SK-N-SH (cell line): ENCODE data around the gene MLC1. TPM values are rescaled to one million over a fixed set of nuclear protein-coding genes. Genes with fewer than 3 reads are reported as not detected.
"Not testable (repeated sequence)": the region's sequence is repeated elsewhere in the genome, so short reads cannot be mapped to it uniquely, and the experiment has no call there.

Source experiments
- CTCF ChIA-PET: fragments of 300-600, 350-600 bp; formaldehyde crosslinking; extraction: SDS; loops from one replicate; lab custom pipeline; 2021; lab: Yijun Ruan, JAX
- POLR2A ChIA-PET: fragments of 350-600 bp; sonication (Branson Sonifier 250); formaldehyde crosslinking; extraction: SDS; loops from one replicate; lab custom pipeline; 2020; ENCODE audit warnings: antibody characterized with exemption, inconsistent platforms; lab: Yijun Ruan, JAX
- DNase-seq: peaks from one replicate; pipeline ENCODE4 v3.0.0; 2012
- H2AFZ ChIP-seq: fragments of 200-600 bp; sonication (generic); 2 replicates; pipeline ENCODE4 v1.8.1; 2016; ENCODE audit warnings: antibody characterized with exemption, mild to moderate bottlenecking, low read depth
- H3F3A ChIP-seq: fragments of 200-600 bp; sonication (generic); replicated peaks from 2 replicates; pipeline ENCODE3; 2016; ENCODE audit warnings: antibody characterized with exemption, mild to moderate bottlenecking; ENCODE audit not compliant: insufficient read depth
- H3K27ac ChIP-seq, 2 experiments: fragments of 200-500 bp in 1 of 2; fragments of 200-600 bp in 1 of 2; sonication (Bioruptor generic) in 1 of 2; sonication (generic), shearing (Covaris generic) in 1 of 2; 2 replicates each; pipeline versions ENCODE4 v1.5.1 to v1.6.1; 2014 to 2016; ENCODE audit warnings: low read depth in 2 of 2, inconsistent platforms in 1 of 2, low read length in 1 of 2, mild to moderate bottlenecking in 1 of 2, mixed read lengths in 1 of 2
- H3K27me3 ChIP-seq: fragments of 200-600 bp; sonication (generic), shearing (Covaris generic); 2 replicates; pipeline ENCODE4 v1.6.1; 2016; ENCODE audit warnings: mixed run types; ENCODE audit not compliant: insufficient read depth
- H3K36me3 ChIP-seq, 2 experiments: fragments of 200-500 bp in 1 of 2; fragments of 200-600 bp in 1 of 2; sonication (Bioruptor generic) in 1 of 2; sonication (generic) in 1 of 2; replicated peaks in 1 of 2; 2 replicates each; pipeline versions ENCODE3 to v1.5.1; 2014 to 2016; ENCODE audit warnings: low read length in 1 of 2, mild to moderate bottlenecking in 1 of 2; ENCODE audit not compliant: insufficient read depth in 2 of 2, control insufficient read depth in 1 of 2
- H3K4me1 ChIP-seq, 2 experiments: fragments of 200-500 bp in 1 of 2; fragments of 200-600 bp in 1 of 2; sonication (Bioruptor generic) in 1 of 2; sonication (generic), shearing (Covaris generic) in 1 of 2; 2 replicates each; pipeline versions ENCODE4 v1.5.1 to v1.6.1; 2014 to 2016; ENCODE audit warnings: low read depth in 1 of 2, low read length in 1 of 2, mixed run types in 1 of 2; ENCODE audit not compliant: insufficient read depth in 2 of 2, control insufficient read depth in 1 of 2
- H3K4me2 ChIP-seq: fragments of 200-600 bp; sonication (generic), shearing (Covaris generic); 2 replicates; pipeline ENCODE4 v1.6.1; 2017; ENCODE audit warnings: mixed run types
- H3K4me3 ChIP-seq, 2 experiments: fragments of 200-500 bp in 1 of 2; fragments of 200-600 bp in 1 of 2; sonication (Bioruptor generic) in 1 of 2; sonication (generic), shearing (Covaris generic) in 1 of 2; 2 replicates each; pipeline versions ENCODE4 v1.5.1 to v1.8.1; 2014 to 2016; ENCODE audit warnings: low read depth in 2 of 2, inconsistent platforms in 1 of 2, low read length in 1 of 2, mild to moderate bottlenecking in 1 of 2, mixed read lengths in 1 of 2, moderate library complexity in 1 of 2
- H3K79me2 ChIP-seq: fragments of 200-600 bp; sonication (generic); 2 replicates; pipeline ENCODE4 v1.8.1; 2017; ENCODE audit warnings: mild to moderate bottlenecking; ENCODE audit not compliant: insufficient read depth
- H3K9ac ChIP-seq: fragments of 200-600 bp; sonication (generic); 2 replicates; pipeline ENCODE4 v1.6.1; 2017; ENCODE audit warnings: mixed run types
- H3K9me2 ChIP-seq: fragments of 200-600 bp; sonication (generic); 2 replicates; pipeline ENCODE4 v1.6.1; 2017; ENCODE audit warnings: mixed run types
- H3K9me3 ChIP-seq: fragments of 200-600 bp; sonication (generic); 2 replicates; pipeline ENCODE4 v1.6.1; 2017; ENCODE audit warnings: mixed run types, mild to moderate bottlenecking, moderate library complexity
- H4K20me1 ChIP-seq: fragments of 200-600 bp; sonication (generic); 2 replicates; pipeline ENCODE4 v1.6.1; 2017; ENCODE audit warnings: mild to moderate bottlenecking, mixed run types; ENCODE audit not compliant: insufficient read depth
- FOXJ3 ChIP-seq: sonication (generic); formaldehyde crosslinking; IDR thresholded peaks from 2 replicates; pipeline ENCODE4 v1.5.1; 2020; ENCODE audit warnings: mild to moderate bottlenecking, missing genetic modification reagents
- JUND ChIP-seq: IDR thresholded peaks from 2 replicates; pipeline ENCODE4 v1.4.0; 2012
- NFIC ChIP-seq: IDR thresholded peaks from 2 replicates; pipeline ENCODE4 v1.4.0; 2012; ENCODE audit warnings: borderline replicate concordance
- NRF1 ChIP-seq: IDR thresholded peaks from 2 replicates; pipeline ENCODE4 v1.6.1; 2012; ENCODE audit warnings: low read depth, mild to moderate bottlenecking, low read length
- RFX5 ChIP-seq: IDR thresholded peaks from 2 replicates; pipeline ENCODE4 v1.6.1; 2012; ENCODE audit warnings: mild to moderate bottlenecking, improper control_type of control experiment, low read length
- SIN3A ChIP-seq: IDR thresholded peaks from 2 replicates; pipeline ENCODE4 v1.6.1; 2012; ENCODE audit warnings: low read depth, mild to moderate bottlenecking, low read length, moderate library complexity, borderline replicate concordance
- TCF12 ChIP-seq: IDR thresholded peaks from 2 replicates; pipeline ENCODE4 v1.4.0; 2012
- WGBS: methylation state at CpG from one replicate; pipeline ENCODE4 v1.1.6; 2017; ENCODE audit warnings: low lambda C conversion rate; 5-methylcytosine and 5-hydroxymethylcytosine counted together
- polyA plus RNA-seq, 3 experiments: library from polyadenylated mRNA; depleted of rRNA; stranded (reverse); fragments of >200 nt; gene quantifications; 2 replicates each; pipeline ENCODE4 v1.2.3, GENCODE V29; 2012
- TF ChIP-seq, protein P1 (sequence below): IDR thresholded peaks from 2 replicates; pipeline ENCODE4; 2012
- TF ChIP-seq, protein P2 (sequence below): IDR thresholded peaks from 2 replicates; pipeline ENCODE4 v1.4.0; 2012; ENCODE audit warnings: low read depth, borderline replicate concordance
- TF ChIP-seq, protein P3 (sequence below): IDR thresholded peaks from 2 replicates; pipeline ENCODE4 v1.6.1; 2012; ENCODE audit warnings: mild to moderate bottlenecking, low read depth, low read length, moderate library complexity

Gene MLC1
- polyA plus RNA-seq, 1 of the 3 experiments (the other 2 are of a cell fraction) = not detected

DNA sequence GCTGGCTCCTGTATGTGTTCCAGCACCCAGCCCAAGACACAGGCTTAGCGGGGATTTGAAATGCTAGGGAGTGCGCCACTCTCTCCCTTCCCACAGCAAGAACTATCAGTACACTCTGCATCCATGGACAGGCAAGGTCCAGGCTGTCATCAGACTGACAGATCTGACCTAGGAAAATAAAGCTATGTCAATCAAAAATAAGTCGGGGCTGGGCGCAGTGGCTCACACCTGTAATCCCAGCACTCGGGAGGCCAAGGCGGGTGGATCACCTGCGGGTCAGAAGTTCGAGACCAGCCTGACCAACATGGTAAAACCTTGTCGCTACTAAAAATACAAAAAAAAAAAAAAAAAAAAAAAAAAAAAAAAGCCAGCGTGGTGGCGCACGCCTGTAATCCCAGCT is 2.9 kb upstream of the MLC1 start:
- WGBS = 82% methylated on average over 12 of the region's 12 CpGs
- no peaks in the 10 kb centered on the region for H3K9me2 ChIP-seq
- no peaks in the 10 kb centered on the region for H3K79me2 ChIP-seq
- H3K27me3 ChIP-seq = no peaks in the 10 kb centered on the region
- H3K27ac ChIP-seq = no peak overlapping the region
- no peak overlapping the region for H3K9ac ChIP-seq
- H3F3A ChIP-seq = no peaks in the 10 kb centered on the region
- no peaks in the 10 kb centered on the region for H4K20me1 ChIP-seq
- H3K4me2 ChIP-seq = no peak overlapping the region
- no peak overlapping the region for H2AFZ ChIP-seq
- H3K4me3 ChIP-seq = no peak overlapping the region
- POLR2A ChIA-PET = no interaction called here
- H3K36me3 ChIP-seq = no peaks in the 10 kb centered on the region
- no peaks in the 10 kb centered on the region; the same call in 1 of the 2 replicates for H3K9me3 ChIP-seq
- peaks cover 0 to 19% of the 10 kb centered on the region in 2 experiments; a peak in 1 of 4 replicates for H3K4me1 ChIP-seq
- CTCF ChIA-PET = interaction anchor here (1.8 kb wide), 1 partner anchor 17 kb away, joined by 4 read pairs; no protein-coding TSS in a partner anchor
- TF ChIP-seq NRF1 = no peak
- TF ChIP-seq NFIC = no peak
- TF ChIP-seq FOXJ3 (CRISPR knock-in tag) = no peak
- no peak for TF ChIP-seq RFX5
- TF ChIP-seq TCF12 = no peak
- TF ChIP-seq JUND = no peak
- TF ChIP-seq, all 33 proteins: peak for 0
- DNase-seq = no peak

DNA sequence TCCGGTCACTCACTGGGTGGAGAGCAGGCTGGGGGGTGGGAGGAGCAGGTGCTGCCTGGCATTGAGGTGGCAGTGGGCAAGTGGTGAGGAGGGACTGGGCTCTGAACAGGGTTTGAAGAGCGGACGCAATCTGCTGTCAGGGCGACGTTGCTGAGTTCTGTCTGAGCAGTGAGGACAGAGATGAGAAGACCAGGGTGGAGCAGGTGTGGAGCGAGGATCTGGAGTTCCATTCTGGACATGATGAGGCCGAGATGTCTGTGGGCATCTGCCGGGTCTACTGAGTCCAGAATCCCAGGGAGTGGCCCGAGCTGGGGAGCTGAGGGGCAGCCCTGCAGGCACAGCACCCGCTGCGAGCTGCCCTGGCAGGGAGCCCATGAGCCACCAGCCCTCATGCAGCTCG is 2.4 kb upstream of the MLC1 start:
- no peak overlapping the region for H3K4me3 ChIP-seq
- H3F3A ChIP-seq = no peaks in the 10 kb centered on the region
- DNase-seq = no peak
- H2AFZ ChIP-seq = no peak overlapping the region
- H3K4me1 ChIP-seq = peaks cover 0 to 22% of the 10 kb centered on the region in 2 experiments; a peak in 1 of 4 replicates
- H3K79me2 ChIP-seq = no peaks in the 10 kb centered on the region
- H3K36me3 ChIP-seq = no peaks in the 10 kb centered on the region
- no peaks in the 10 kb centered on the region for H3K27me3 ChIP-seq
- ChIA-PET CTCF (interaction anchor here (1.8 kb wide), 1 partner anchor 17 kb away, joined by 4 read pairs; no protein-coding TSS in a partner anchor), POLR2A (no interaction called here)
- H4K20me1 ChIP-seq = no peaks in the 10 kb centered on the region
- 67% methylated on average over 7 of the region's 12 CpGs for WGBS
- H3K4me2 ChIP-seq = no peak overlapping the region
- H3K9me2 ChIP-seq = no peaks in the 10 kb centered on the region
- no peaks in the 10 kb centered on the region; the same call in 1 of the 2 replicates for H3K9me3 ChIP-seq
- no peak overlapping the region for H3K27ac ChIP-seq
- TF ChIP-seq, protein P1, sequence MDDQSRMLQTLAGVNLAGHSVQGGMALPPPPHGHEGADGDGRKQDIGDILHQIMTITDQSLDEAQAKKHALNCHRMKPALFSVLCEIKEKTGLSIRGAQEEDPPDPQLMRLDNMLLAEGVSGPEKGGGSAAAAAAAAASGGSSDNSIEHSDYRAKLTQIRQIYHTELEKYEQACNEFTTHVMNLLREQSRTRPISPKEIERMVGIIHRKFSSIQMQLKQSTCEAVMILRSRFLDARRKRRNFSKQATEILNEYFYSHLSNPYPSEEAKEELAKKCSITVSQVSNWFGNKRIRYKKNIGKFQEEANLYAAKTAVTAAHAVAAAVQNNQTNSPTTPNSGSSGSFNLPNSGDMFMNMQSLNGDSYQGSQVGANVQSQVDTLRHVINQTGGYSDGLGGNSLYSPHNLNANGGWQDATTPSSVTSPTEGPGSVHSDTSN = no peak
- TF ChIP-seq SIN3A = no peak
- TF ChIP-seq, protein P2, sequence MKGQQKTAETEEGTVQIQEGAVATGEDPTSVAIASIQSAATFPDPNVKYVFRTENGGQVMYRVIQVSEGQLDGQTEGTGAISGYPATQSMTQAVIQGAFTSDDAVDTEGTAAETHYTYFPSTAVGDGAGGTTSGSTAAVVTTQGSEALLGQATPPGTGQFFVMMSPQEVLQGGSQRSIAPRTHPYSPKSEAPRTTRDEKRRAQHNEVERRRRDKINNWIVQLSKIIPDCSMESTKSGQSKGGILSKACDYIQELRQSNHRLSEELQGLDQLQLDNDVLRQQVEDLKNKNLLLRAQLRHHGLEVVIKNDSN = no peak
- TF ChIP-seq, protein P3, sequence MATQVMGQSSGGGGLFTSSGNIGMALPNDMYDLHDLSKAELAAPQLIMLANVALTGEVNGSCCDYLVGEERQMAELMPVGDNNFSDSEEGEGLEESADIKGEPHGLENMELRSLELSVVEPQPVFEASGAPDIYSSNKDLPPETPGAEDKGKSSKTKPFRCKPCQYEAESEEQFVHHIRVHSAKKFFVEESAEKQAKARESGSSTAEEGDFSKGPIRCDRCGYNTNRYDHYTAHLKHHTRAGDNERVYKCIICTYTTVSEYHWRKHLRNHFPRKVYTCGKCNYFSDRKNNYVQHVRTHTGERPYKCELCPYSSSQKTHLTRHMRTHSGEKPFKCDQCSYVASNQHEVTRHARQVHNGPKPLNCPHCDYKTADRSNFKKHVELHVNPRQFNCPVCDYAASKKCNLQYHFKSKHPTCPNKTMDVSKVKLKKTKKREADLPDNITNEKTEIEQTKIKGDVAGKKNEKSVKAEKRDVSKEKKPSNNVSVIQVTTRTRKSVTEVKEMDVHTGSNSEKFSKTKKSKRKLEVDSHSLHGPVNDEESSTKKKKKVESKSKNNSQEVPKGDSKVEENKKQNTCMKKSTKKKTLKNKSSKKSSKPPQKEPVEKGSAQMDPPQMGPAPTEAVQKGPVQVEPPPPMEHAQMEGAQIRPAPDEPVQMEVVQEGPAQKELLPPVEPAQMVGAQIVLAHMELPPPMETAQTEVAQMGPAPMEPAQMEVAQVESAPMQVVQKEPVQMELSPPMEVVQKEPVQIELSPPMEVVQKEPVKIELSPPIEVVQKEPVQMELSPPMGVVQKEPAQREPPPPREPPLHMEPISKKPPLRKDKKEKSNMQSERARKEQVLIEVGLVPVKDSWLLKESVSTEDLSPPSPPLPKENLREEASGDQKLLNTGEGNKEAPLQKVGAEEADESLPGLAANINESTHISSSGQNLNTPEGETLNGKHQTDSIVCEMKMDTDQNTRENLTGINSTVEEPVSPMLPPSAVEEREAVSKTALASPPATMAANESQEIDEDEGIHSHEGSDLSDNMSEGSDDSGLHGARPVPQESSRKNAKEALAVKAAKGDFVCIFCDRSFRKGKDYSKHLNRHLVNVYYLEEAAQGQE = no peak
- no peak overlapping the region for H3K9ac ChIP-seq

DNA sequence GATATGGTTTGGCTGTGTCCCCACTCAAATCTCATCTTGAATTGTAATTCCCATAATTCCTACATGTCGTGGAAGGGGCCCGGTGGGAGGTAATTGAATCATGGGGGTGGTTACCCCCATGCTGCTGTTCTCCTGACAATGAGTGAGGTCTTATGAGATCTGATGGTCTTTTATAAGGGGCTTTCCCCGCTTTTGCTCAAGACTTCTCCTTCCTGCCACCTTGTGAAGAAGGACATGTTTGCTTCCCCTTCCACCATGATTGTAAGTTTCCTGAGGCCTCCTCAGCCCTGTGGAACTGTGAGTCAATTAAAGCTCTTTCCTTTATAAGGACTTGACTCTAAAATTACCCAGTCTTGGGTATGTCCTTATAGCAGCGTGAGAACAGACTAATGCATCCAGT is 1.7 kb upstream of the MLC1 start:
- H3F3A ChIP-seq, DNase-seq, POLR2A ChIA-PET, H3K79me2 ChIP-seq, H3K9me3 ChIP-seq, H3K4me3 ChIP-seq, H3K9ac ChIP-seq, H3K27ac ChIP-seq, H3K9me2 ChIP-seq, H4K20me1 ChIP-seq, H3K27me3 ChIP-seq, H3K36me3 ChIP-seq, H2AFZ ChIP-seq, H3K4me2 ChIP-seq: not testable (repeated sequence)
- peaks cover 0 to 24% of the 10 kb centered on the region in 2 experiments; a peak in 1 of 4 replicates for H3K4me1 ChIP-seq
- WGBS = 80% methylated on average over 4 of the region's 4 CpGs
- CTCF ChIA-PET = interaction anchor here (1.5 to 1.8 kb wide), 2 partner anchors 18 to 156 kb away, joined by 4 to 5 read pairs; no protein-coding TSS in a partner anchor
